Measurements from ENCODE around the gene TCF12.

The TCF12 gene

GRCh38 chr15:57017024-57017423 lies 98.6 kb downstream of the TCF12 start:
- DNase-seq (ENCODE audit: low read depth) = no peak

GRCh38 chr15:57018151-57018550 lies 99.7 kb downstream of the TCF12 start:
- DNase-seq (ENCODE audit: low read depth) = no peak

- no peak for DNase-seq (ENCODE audit: low read depth)
Observed at GRCh38 chr15:57019496-57020160, 101.2 kb downstream of the TCF12 start.

GRCh38 chr15:57025264-57025926 lies 107.0 kb downstream of the TCF12 start:
- DNase-seq (ENCODE audit: low read depth) = peak; percentile 28

DNA sequence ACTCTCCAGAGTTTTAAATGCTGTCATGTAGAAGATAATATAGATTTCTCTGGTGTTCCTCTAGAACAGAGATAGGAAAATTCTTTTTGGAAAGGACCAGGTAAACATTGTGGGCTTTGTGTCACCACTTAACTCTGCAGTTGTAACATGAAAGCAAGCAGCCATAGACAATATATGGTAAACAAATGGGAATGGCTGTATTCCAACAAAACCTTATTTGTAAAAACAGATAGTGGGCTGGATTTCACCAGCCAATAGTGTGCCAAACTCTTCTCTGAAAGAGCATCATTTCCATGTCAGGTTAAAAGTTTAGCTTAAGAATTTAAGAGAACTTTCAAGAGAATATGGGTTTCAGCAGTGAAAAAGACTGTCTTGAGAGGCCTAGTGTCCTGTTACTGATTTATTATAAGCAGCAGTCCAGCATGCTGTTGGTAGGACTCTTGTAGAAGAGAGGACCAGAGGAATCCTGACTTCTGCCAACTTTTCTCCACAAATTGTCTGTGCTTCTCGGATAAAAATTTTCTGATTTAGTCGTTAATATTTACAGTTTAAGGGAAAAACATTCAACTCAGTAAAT lies 107.7 kb downstream of the TCF12 start:
- no peak for DNase-seq (ENCODE audit: low read depth)

DNA sequence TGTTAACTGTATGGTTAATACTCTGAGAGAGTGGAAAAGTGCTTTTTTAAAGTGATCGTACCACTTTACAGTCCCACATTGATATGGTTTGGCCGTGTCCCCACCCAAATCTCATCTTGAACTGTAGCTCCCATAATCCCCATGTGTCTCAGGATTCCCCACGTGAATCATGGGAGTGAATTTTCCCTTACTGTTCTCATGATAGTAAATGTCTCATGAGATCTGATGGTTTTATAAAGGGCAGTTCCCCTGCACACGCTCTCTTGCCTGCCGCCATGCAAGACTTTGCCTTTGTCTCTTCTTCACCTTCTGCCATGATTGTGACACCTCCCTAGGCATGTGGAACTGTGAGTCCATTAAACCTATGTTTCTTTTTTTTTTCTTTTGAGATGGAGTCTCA lies 109.2 kb downstream of the TCF12 start:
- no peak for DNase-seq (ENCODE audit: low read depth)

DNA sequence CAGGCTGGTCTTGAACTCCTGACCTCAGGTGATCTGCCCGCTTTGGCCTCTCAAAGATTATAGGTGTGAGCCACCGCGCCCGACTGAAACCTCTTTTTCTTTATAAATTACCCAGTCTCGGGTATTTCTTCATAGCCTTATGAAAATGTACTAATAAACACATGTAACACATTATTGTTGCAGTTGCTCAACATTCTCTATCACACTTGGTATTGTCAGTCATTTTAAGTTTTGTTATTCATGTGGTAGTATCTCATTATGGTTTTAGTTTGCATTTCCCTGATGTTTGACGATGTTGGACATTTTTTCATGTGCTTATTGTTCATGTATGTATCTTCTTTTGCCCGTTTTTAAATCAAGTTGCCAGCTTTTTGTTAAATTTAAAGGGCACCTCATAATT lies 109.7 kb downstream of the TCF12 start:
- DNase-seq (ENCODE audit: low read depth) = no peak

DNA sequence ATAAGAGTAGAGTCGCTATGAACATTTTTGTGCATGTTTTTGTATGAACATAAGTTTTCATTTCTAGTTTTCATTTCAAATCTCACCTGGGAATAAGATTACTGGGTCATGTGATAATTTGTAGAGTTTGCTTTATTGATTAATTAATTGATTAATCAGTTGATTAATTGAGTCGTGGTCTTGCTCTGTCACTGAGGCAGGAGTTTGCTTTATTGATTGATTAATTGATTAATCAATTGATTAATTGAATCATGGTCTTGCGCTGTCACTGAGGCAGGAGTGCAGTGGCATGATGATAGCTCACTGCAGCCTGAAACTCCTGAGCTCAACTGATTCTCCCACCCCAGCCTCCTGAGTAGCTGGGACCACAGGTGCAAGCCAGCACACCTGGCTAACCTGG lies 111.6 kb downstream of the TCF12 start:
- no peak for DNase-seq (ENCODE audit: low read depth)

- DNase-seq (ENCODE audit: low read depth) = no peak
Observed at GRCh38 chr15:57031082-57031481, 112.6 kb downstream of the TCF12 start.

- DNase-seq (ENCODE audit: low read depth) = no peak
Observed at GRCh38 chr15:57031605-57032004, 113.2 kb downstream of the TCF12 start.

GRCh38 chr15:57032338-57032737 lies 113.9 kb downstream of the TCF12 start:
- no peak for DNase-seq (ENCODE audit: low read depth)

DNA sequence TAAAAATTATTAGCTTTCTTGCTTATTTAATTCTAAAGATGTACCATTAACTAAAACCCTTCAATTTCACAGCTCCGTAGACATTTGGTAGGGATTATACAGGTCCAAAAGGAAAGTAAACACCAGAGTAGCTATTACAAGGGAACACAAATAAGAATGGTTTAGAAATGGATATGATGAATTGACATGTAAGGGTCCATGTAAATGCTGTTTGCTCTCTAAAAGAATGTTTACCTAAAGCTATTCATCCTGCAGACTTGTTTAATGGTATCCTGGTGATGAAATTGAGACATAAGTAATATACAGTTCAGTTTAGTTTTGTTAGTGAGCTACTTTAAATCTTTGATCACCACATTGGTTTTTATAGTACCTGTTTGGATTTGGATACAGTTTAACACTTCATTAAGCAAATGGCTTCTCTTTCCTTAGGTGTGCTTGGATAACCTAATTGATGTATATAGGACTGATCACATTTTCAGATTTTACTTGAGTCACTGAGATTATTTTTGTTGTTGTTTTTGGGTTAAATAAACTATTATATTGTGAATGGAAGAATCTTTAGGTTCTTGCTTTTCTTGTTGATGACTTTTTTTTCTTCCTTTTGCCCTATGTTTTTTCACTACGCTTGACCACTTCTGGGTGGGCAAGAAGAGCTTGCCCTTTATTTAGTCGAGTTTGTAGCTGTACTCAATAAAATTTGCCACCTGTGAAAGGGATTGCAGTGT lies 115.4 kb downstream of the TCF12 start:
- no peak for DNase-seq (ENCODE audit: low read depth)

DNA sequence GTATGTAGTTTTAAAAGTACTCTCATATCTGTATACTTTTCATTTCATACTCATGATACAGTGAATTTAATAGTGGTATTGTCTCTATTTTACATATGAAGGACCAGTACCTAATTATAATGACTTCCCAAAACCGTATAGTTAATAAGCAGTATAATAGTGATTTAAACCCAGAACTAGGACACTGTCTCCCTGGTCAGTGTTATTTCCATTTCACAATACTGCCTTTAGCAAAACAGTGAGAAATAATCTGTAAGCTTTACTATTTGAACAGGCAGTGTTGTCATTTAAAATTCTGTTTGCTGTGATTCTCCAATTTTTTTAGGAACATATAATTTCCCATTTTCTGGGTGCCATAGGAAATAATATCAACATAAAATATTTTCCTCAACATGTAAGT lies 116.2 kb downstream of the TCF12 start:
- DNase-seq (ENCODE audit: low read depth) = no peak

DNA sequence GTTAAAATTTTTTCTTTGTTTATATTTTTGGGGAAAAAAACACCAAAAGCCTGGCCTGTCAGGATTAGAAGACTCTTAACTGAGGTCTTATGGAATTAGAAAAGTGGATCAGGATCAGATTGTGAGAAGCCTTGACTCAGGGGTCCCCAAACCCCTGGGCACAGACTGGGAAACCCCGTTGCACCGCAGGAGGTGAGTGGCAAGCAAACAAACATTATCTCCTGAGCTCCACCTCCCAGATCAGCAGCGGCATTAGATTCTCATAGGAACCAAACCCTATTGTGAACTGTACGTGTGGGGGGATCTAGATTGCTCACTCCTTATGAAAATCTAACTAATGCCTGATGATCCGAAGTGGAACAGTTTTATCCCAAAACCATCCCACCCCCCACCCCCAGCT lies 117.2 kb downstream of the TCF12 start:
- DNase-seq (ENCODE audit: low read depth) = no peak

- no peak for DNase-seq (ENCODE audit: low read depth)
Observed at GRCh38 chr15:57036352-57036751, 117.9 kb downstream of the TCF12 start.

GRCh38 chr15:57037548-57037947 lies 119.1 kb downstream of the TCF12 start:
- no peak for DNase-seq (ENCODE audit: low read depth)

GRCh38 chr15:57038040-57038439 lies 119.6 kb downstream of the TCF12 start:
- DNase-seq (ENCODE audit: low read depth) = no peak

- no peak for DNase-seq (ENCODE audit: low read depth)
Observed at GRCh38 chr15:57038496-57038895, 120.1 kb downstream of the TCF12 start.

DNA sequence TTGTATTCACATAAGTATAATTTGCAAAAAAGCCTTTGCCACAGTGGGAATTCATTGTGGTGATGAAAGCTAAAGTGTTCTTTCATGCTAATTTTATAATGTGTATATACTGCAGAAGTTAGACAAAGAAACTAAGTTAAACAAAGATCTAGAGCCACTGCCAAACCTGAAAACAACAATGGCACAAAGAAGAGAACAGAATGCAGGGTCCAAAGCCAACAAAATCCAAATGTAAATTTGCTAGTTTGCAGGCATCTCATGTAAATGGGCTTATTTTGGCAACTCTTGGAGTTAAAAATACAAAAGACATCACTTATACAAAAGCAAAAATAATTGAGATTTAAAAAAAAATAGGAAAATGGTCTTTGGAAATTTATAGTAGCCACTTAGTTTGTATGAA lies 123.0 kb downstream of the TCF12 start:
- no peak for DNase-seq (ENCODE audit: low read depth)

- no peak for DNase-seq (ENCODE audit: low read depth)
Observed at GRCh38 chr15:57044072-57044702, 125.7 kb downstream of the TCF12 start.

- DNase-seq (ENCODE audit: low read depth) = no peak
Observed at GRCh38 chr15:57044970-57045369, 126.5 kb downstream of the TCF12 start.

DNA sequence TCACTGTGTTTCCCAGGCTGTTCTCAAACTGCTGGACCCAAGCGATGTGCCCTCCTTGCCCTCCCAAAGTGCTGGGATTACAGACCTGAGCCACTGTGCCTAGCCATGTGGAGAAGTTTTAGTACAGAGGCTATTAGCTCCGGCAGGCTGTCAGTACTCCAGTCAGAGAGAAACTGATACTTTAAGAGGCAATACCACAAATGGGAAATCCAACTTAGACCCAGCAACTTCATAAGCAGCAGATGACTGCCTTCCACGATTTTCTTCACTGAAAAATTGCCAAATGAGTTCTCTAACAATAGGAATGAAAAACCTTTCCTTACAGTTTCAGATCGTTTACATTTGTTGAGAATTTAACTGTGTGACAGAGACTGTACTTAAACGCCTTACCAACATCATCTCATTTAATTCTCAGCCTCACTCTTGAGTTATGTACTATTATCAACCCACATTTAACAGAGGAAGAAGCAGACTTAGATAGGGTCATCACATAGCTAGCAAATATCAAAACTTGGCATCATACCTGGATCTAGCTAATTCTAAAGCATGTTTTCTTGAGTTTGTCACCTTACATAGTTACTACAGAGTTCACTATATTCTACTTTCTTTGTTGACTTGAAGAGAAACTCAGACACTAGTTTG lies 127.4 kb downstream of the TCF12 start:
- DNase-seq (ENCODE audit: low read depth) = no peak

All from GM04504 (cell line).